ENCODE measurements around the gene NAT14.

NAT14 gene

DNA sequence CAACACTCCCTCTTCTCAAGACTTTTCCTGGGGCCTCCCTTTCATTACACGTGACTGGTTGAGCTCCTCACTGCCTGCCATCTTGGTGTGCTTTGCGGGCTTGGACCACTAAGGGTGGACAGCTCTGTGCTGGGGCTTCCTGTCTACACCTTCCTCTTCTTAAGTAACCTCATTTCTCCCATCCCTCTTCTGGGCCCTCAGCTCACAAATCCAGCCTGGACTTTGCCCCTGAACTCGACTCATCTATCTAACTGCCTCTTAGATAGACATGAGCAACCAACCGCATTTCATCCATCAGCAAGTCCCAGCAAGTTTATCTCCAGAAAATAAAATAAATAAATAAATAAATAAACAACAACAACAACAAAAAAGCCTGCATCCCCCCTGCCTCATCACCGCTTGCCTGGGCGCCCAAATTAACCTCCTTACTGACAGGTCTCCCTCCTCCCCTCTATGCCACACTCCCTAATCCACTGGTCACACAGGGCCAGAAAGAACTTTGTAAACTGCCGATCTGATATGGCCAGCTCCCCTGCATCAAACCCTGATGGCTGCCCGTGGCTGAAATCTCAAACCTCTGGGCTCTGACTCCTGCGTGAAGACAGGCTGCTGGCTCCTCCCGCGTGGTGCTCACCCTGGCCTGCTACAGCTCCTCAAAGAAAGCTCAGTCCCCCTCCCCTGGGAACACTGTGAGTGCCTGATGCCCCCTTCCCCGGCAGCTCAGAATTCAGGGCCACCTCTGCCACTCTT lies 31.3 kb upstream of the NAT14 start:
- no peak for ATAC-seq

GRCh38 chr19:55454787-55455243 lies 30.2 kb upstream of the NAT14 start:
- ATAC-seq, result no peak

GRCh38 chr19:55455576-55456235 lies 29.3 kb upstream of the NAT14 start:
- no peak for ATAC-seq

GRCh38 chr19:55456347-55456746 lies 28.6 kb upstream of the NAT14 start:
- ATAC-seq, result no peak

- no peak for ATAC-seq
Observed at GRCh38 chr19:55457683-55458457, 27.1 kb upstream of the NAT14 start.

DNA sequence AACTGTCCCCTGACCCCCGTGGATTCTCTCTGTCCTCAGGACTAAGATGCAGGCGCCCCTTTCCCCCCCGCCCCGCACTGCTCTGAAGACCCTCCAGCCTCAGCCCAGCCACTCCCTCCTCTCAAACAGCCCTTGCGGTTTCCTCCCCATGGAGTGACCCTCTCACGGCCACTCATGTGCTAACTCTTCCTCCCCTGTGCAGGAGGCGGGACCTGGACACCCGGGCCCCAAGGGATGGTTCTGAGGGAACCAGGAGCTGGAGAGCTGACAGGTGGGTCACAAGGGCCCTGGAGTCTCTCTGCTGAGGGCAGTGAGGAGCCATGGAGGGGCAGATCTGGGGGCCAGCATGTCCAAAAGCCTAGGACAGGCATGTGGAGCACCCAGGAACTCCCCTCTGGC lies 25.4 kb upstream of the NAT14 start:
- no peak for ATAC-seq

DNA sequence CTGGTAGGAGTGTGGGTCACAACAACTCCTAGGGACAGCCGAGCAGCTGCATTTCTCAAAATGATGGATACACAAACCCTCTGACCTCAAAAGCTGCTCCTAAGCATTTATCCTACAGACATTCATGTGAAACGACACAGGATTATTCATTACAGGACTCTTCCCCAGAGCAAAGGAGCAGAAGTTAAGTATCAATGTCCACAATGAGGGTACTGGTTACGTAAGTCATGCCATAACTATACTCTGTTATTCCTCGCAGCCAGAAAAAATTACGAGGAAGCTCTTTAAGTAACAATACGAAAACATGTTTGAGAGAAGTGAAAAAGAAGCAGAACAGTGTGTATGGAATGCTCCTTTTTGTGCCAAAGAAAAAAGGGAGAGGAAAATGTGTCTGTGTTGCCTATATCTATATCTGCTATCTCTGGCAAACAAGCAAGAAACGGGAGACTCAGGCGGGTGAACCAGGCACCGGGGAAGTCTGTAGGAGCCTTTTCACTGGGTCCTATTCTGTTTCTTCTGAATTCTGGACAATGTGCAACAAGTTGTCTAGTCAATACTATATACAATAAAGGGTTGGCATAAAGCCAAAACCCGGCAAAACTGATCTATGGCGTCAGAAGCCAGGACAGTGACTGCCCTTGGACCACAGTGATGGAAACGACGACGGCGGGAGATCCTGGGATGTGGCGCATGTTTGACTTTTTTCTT lies 24.9 kb upstream of the NAT14 start:
- no peak for ATAC-seq

GRCh38 chr19:55460670-55461258 lies 24.2 kb upstream of the NAT14 start:
- ATAC-seq, result no peak

GRCh38 chr19:55461259-55461973 lies 23.6 kb upstream of the NAT14 start, which contains the start of gene ISOC2:
Gene ISOC2, minus strand, starts transcription at chr19:55461642. Its CDS starts 5,156 bp downstream, at chr19:55456486.
- peak; percentile 96 for ATAC-seq

DNA sequence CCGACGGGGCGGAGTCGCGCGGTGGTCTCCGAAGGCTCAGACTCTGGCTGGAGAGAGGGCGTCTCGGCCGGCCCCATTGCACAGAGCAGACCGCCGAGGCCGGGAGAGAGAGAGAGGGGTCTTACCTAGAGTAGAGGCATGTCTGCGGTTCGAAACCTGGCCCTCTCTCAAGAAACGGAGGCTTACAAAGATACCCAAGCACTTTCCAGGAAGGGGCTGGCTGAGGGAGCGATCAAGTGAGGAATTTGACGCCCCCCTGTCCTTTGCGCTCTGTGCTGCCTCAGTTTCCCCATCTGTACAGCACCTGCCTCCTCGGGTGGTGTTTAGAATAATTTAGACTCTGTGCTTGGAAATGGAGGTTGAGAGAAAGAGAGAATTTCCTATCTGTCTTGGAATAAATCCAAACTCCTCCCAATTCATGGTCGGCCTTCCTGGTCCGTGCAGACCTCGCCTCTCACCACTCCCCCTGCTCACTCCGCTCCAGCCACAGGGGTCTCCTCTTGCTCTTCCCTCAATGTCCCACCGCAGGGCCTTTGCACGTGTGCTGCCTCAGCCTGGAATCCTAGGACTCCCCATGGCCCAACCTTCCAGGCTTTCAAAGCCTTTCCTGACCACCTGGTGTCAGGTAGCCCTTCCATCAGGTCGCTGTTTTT lies 22.9 kb upstream of the NAT14 start:
- no peak for ATAC-seq

DNA sequence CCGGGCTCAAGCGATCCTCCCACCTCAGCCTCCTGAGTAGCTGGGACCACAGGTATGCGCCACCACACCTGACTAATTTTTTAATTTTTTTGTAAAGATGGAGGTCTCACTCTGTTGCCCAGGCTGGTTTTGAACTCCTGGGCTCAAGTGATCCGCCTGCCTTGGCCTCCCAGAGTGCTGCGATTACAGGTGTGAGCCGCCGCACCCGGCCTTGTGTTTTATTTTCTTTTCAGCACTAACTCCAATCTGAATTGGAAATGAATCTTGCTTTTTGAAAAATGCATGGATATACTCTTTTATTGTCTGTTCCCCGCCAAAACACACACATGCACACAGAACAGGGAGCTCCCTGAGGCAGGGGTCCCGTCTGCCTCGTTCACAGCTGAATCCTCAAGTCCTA lies 22.3 kb upstream of the NAT14 start:
- no peak for ATAC-seq

DNA sequence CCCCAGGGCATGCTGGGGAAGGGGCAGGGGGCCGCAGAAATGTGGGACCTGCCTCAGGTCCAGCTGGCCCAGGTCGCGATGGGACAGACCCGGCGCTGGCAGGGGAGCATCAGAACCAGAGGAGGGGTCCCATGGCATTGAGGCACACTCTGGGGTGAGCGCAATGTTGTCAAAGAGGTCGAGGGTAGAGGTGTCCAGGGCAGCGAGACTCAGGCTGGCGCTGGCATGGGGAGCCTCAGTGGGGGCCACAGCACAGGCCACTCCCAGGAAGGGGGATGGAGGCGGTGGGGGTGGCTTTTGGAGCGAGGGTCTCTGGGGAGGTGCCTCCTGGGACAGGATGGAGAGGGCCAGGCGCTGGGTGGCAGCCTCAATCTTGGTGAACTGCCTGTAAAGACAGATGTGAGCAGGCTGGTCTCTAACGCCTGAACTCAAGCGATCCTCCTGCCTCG lies 21.4 kb upstream of the NAT14 start:
- no peak for ATAC-seq

- no peak for ATAC-seq
Observed at GRCh38 chr19:55464039-55464661, 20.8 kb upstream of the NAT14 start.

- ATAC-seq, result no peak
Observed at GRCh38 chr19:55464662-55465054, 20.3 kb upstream of the NAT14 start, which contains the start of gene C19orf85. Gene C19orf85, minus strand, starts transcription at chr19:55464751. Its CDS starts 197 bp downstream, at chr19:55464554.

GRCh38 chr19:55465460-55466240 lies 19.3 kb upstream of the NAT14 start:
- no peak for ATAC-seq

DNA sequence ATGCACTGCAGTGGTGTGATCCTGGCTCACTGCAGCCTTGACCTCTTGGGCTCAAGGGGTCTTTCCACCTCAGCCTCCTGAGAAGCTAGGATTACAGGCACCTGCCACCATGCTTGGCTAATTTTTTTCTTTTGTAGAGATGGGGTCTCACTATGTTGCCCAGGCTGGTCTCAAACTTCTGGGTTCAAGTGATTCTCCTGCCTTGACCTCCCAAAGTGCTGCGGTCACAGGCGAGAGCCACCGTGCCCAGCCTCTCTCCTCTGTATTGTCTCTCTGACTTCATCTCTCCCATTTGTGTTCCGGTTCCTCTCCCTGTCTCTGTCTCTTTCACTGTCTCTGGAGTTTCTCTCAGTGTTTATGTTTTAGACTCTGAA lies 18.8 kb upstream of the NAT14 start:
- ATAC-seq, result no peak

DNA sequence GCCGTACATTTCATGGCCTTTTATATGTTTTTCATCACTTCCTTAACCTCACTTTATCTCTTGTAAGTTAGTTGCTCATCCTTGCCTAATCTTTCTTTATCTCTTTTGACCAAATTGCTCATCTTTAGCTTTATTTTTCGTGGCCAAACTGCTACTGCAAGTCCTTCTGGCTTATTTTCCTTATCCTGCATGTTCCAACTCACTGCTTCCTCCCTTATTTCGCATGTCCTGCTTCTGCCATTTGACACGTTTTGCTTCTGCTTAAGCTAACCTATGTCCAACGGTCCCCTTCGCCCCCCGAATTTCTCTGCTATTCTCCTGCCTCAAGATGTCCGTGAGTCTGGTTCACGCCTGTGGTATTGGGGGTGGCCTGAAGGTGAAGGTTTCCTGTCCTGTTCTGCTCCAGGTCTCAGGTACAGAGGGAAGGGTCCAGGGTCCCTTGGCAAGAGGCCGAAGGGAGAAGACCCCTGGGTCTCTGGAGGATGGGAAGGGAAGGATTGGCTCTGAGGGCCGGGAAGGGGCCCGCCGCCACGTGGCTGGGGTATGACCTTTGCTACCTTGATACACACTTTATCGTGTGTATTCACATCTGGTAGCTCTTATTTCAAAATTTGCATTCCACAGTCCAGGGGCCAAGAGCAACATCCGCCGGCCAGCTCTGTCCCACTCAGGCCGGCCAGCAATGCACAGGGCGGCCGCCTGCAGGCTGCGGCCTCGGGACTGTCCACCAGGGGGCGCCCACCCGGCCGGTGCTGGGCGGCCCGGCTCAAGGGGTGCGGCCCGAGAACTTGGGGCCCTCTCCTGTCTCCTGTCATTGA lies 17.5 kb upstream of the NAT14 start:
- peak; percentile 80 to 86 for ATAC-seq

- ATAC-seq, result no peak
Observed at GRCh38 chr19:55468054-55468393, 17.0 kb upstream of the NAT14 start.

DNA sequence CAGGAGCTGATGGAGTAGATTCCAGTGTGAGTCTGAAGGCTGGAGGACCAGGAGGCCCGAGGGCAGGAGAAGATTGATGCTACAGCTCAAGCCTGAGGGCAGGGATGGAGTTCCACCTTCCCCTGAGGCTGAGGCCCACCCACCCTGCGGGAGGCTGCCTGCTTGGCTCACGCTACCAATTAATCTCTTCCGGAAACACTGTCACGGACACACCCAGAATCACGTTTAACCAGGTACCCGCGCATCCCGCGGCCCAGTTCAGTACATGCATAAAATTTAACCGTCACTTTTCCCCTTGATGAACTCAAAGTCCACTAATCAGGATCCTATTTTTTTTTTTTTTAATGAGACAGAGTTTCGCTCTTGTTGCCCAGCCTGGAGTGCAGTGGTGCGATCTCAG lies 13.7 kb upstream of the NAT14 start:
- no peak for ATAC-seq
